Progenitor cell of endocrine pancreas (in vitro differentiated cells): ENCODE data around the gene DISP3. TPM values are rescaled to one million over a fixed set of nuclear protein-coding genes. Genes with fewer than 3 reads are reported as not detected.
A peak's percentile ranks its signal among the peaks of the same experiment; 100 is the strongest.

Experiments
- DNase-seq: peaks from one replicate; pipeline ENCODE4 v3.0.0; 2021; ENCODE audit warnings: low spot score; ENCODE audit not compliant: unreplicated experiment
- H3K27ac Mint-ChIP-seq: 2 replicates; pipeline ENCODE4 v1.8.0; 2021; ENCODE audit warnings: mild to moderate bottlenecking, moderate library complexity, mixed read lengths
- H3K27me3 Mint-ChIP-seq: 2 replicates; pipeline ENCODE4 v1.8.0; 2021; ENCODE audit warnings: mixed read lengths
- H3K36me3 Mint-ChIP-seq: 2 replicates; pipeline ENCODE4 v1.8.0; 2022; ENCODE audit warnings: mixed read lengths; ENCODE audit not compliant: insufficient read depth
- H3K4me1 Mint-ChIP-seq: 2 replicates; pipeline ENCODE4 v1.8.0; 2021; ENCODE audit warnings: low read depth, mixed read lengths
- H3K4me3 Mint-ChIP-seq: 2 replicates; pipeline ENCODE4 v1.8.0; 2021; ENCODE audit warnings: low read depth, mild to moderate bottlenecking, moderate library complexity, mixed read lengths
- H3K9me3 Mint-ChIP-seq: 2 replicates; pipeline ENCODE4 v1.8.0; 2021; ENCODE audit warnings: low read depth, mixed read lengths
- CTCF ChIP-seq: fragments of 200-600 bp; sonication (generic); IDR thresholded peaks from one replicate; pipeline ENCODE4 v1.5.0; 2021; ENCODE audit warnings: antibody characterized with exemption, mild to moderate bottlenecking; ENCODE audit not compliant: unreplicated experiment
- total RNA-seq: library from RNA; stranded (reverse); gene quantifications from 2 replicates; pipeline ENCODE4 v1.2.1, GENCODE V29; 2021

Gene DISP3
- total RNA-seq, 1 donor from 2014 or later: 5.4 TPM

DNA sequence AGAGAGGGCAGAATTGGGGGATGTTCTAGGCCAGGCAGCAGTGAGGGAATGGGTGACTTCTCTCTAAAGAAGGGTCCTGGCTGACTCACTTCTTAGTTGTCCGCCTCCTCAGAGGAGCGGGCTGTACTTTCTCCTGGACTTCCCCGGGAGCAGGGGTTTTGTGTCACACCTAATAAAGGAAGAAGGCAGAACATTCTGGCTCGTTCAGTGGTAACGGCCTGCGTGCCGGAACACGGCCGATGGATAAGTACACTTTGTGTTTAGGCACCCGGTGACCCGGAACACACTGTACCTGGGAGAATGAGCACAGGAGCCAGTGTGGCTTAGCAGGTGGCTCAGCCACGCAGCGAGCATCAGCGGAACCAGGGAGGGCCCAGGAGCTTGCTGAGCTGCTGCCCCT, 90.6 kb downstream of the DISP3 start:
- peaks cover 5% of the 10 kb centered on the region for H3K27me3 Mint-ChIP-seq
- DNase-seq: no peak
- H3K4me3 Mint-ChIP-seq: no peak overlapping the region
- no peaks in the 10 kb centered on the region for H3K9me3 Mint-ChIP-seq
- TF ChIP-seq CTCF: no peak
- H3K36me3 Mint-ChIP-seq: no peaks in the 10 kb centered on the region
- H3K27ac Mint-ChIP-seq: no peak overlapping the region
- no peaks in the 10 kb centered on the region for H3K4me1 Mint-ChIP-seq

DNA sequence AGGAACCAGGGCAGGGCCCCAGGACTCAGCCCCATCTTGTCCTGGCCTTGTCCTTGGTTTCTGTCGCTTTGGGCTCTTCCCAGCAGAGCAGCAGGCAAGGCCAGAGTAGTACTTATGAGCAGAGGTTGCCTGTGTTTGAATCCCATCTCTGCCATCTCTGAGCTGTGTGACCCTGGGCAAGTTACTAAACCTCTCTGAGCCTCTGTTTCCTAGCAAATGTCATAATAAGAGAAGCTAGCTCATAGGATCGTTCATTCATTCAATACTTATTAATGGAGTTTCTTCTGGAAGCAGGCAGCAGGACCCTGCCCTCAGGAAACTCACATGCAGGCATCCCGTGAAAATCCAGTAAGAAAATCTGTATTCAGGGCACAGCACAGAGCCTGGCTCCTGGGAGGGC, 91.0 kb downstream of the DISP3 start:
- peaks cover 5% of the 10 kb centered on the region for H3K27me3 Mint-ChIP-seq
- no peak for TF ChIP-seq CTCF
- H3K9me3 Mint-ChIP-seq: no peaks in the 10 kb centered on the region
- no peaks in the 10 kb centered on the region for H3K4me1 Mint-ChIP-seq
- H3K36me3 Mint-ChIP-seq: no peaks in the 10 kb centered on the region
- no peak overlapping the region for H3K4me3 Mint-ChIP-seq
- DNase-seq: no peak
- H3K27ac Mint-ChIP-seq: no peak overlapping the region

- Mint-ChIP-seq H3K4me1 (no peaks in the 10 kb centered on the region), H3K27me3 (peaks cover 5% of the 10 kb centered on the region), H3K27ac (no peak overlapping the region), H3K36me3 (no peaks in the 10 kb centered on the region), H3K4me3 (no peak overlapping the region), H3K9me3 (no peaks in the 10 kb centered on the region)
- no peak for TF ChIP-seq CTCF
- no peak for DNase-seq
Observed at GRCh38 chr1:11570821-11571380, 91.9 kb downstream of the DISP3 start.

DNA sequence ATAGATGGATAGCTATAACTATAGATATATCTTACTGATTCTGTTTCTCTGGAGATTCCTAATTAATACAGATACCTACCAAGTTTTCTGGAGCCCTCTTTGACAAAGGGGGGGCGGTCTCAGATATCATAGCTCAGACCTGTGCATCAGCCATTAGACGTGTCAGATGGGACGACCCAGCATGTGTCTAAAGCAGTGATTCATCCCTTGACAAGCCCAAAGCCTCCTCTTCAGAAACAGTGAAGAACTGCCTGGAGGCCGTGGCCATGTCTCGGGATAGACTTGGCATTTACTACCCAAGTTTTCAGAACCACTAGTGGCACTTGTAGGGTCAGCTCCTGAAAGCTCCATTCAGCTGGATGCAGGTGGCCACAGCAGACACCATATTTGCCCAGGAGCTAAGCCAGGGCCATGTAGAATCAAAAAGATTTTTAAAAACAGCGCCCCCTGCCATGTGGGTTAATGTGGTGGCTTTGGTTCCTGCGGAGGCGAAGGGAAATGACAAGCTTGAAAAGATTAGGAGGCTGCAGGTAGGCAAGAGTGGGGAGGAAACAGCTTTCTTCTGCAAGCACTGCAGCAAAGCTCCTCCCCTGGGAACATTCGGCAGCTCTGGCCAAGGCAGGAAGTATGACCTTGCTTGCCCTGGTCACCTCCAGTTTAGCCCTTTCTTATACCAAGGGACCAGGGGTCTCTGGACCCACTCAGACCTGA, 93.1 kb downstream of the DISP3 start:
- H3K4me1 Mint-ChIP-seq: no peaks in the 10 kb centered on the region
- no peaks in the 10 kb centered on the region for H3K36me3 Mint-ChIP-seq
- no peak overlapping the region for H3K27ac Mint-ChIP-seq
- H3K9me3 Mint-ChIP-seq: no peaks in the 10 kb centered on the region
- no peak overlapping the region for H3K4me3 Mint-ChIP-seq
- no peak for DNase-seq
- peaks cover 2% of the 10 kb centered on the region for H3K27me3 Mint-ChIP-seq
- peak; percentile 38 for TF ChIP-seq CTCF

DNA sequence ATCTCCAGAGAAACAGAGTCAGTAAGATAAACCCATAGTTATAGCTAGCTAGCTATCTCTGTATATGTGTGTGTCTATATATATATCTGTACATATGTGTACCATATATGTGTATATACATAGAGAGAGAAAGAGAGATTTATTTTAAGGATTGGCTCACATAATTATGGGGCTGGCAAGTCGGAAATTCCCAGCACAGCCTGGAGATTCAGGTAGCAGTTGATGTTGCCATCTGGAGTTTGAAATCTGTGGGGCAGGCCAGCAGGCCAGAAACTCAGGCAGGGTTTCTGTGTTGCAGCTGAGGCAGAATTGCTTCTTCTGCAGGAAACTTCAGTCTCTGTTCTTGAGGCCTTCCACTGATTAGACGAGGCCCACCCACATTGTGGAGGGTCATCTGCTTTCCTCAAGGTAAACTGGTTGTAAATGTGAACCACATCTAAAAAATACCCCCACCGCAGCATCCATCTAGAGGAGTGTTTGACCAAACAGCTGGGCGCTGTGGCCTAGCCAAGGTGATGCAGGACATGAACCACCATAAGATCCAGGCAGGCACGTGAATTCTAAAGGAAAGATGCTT, 94.2 kb downstream of the DISP3 start:
- Mint-ChIP-seq H3K9me3 (no peaks in the 10 kb centered on the region), H3K4me1 (no peaks in the 10 kb centered on the region), H3K36me3 (no peaks in the 10 kb centered on the region), H3K27ac (no peak overlapping the region), H3K27me3 (peaks cover 2% of the 10 kb centered on the region), H3K4me3 (no peak overlapping the region)
- no peak for TF ChIP-seq CTCF
- no peak for DNase-seq
